Endothelial cell of umbilical vein (primary cell): ENCODE results near the gene ALDH1A3. TPM values are rescaled to one million over a fixed set of nuclear protein-coding genes. Genes with fewer than 3 reads are reported as not detected.

Experiments
- BruUV-seq: library from RNA; stranded (reverse); fragments of 400-500 nt; replicated peaks from 2 replicates; lab custom pipeline; 2021; lab: Mats Ljungman, UMichigan
- CTCF ChIA-PET: fragments of 300-600, 350-600 bp; sonication (Branson Sonifier 250); formaldehyde crosslinking; loops from one replicate; lab custom pipeline; 2021; ENCODE audit warnings: antibody characterized with exemption, inconsistent platforms; lab: Charles Lee
- POLR2A ChIA-PET: fragments of 300-600, 350-600 bp; sonication (Branson Sonifier 250); formaldehyde crosslinking; loops from one replicate; lab custom pipeline; 2021; ENCODE audit warnings: antibody characterized with exemption, inconsistent platforms; lab: Charles Lee
- DNase-seq: peaks from one replicate; pipeline ENCODE4 v3.0.0-alpha.2; 2011; ENCODE audit warnings: low read depth, low spot score
- FAIRE-seq: peaks from 2 replicates; lab custom pipeline; 2011; peaks lifted over from hg19 to GRCh38; lab: Jason Lieb, UNC
- H2AFZ ChIP-seq: 2 replicates; pipeline ENCODE4 v1.6.0; 2012; ENCODE audit warnings: low read depth, low read length, control low read depth, inconsistent platforms
- H3K27ac ChIP-seq: 2 replicates; pipeline ENCODE4 v1.5.1; 2011; ENCODE audit warnings: low read depth, mild to moderate bottlenecking, control low read depth, low read length, moderate library complexity; ENCODE audit not compliant: insufficient read depth
- H3K27me3 ChIP-seq, 2 experiments: 2 replicates each; pipeline versions ENCODE4 v1.6.0 to v1.6.1; 2011; ENCODE audit warnings: low read length in 2 of 2, mixed read lengths in 1 of 2; ENCODE audit not compliant: control insufficient read depth in 2 of 2, insufficient read depth in 2 of 2
- H3K36me3 ChIP-seq, 2 experiments: 2 replicates in 1 of 2; 3 replicates in 1 of 2; pipeline ENCODE4 v1.5.1; 2011; ENCODE audit warnings: low read length in 2 of 2, mild to moderate bottlenecking in 1 of 2, moderate library complexity in 1 of 2; ENCODE audit not compliant: control insufficient read depth in 2 of 2, insufficient read depth in 2 of 2; ENCODE audit errors: extremely low read depth in 1 of 2
- H3K4me1 ChIP-seq: 3 replicates; pipeline ENCODE4 v1.5.1; 2011; ENCODE audit warnings: mild to moderate bottlenecking, low read length; ENCODE audit not compliant: control insufficient read depth, insufficient read depth; ENCODE audit errors: extremely low read depth
- H3K4me2 ChIP-seq: 2 replicates; pipeline ENCODE4 v1.6.1; 2011; ENCODE audit warnings: low read length, control low read depth, mixed read lengths; ENCODE audit not compliant: insufficient read depth
- H3K4me3 ChIP-seq, 3 experiments: fragments of 200-600 bp in 1 of 3; sonication (generic), shearing (Covaris generic) in 1 of 3; replicated peaks in 1 of 3; 2 replicates each; pipeline ENCODE4 v1.5.1; 2011 to 2016; ENCODE audit warnings: control low read depth in 3 of 3, low read length in 3 of 3, mild to moderate bottlenecking in 2 of 3, inconsistent platforms in 1 of 3, low read depth in 1 of 3, moderate library complexity in 1 of 3; ENCODE audit not compliant: insufficient read depth in 1 of 3
- H3K79me2 ChIP-seq: 2 replicates; pipeline ENCODE4 v1.6.0; 2012; ENCODE audit warnings: low read length, inconsistent platforms; ENCODE audit not compliant: control insufficient read depth, insufficient read depth
- H3K9ac ChIP-seq: replicated peaks from 2 replicates; pipeline ENCODE3; 2011; ENCODE audit warnings: low read length, control low read depth; ENCODE audit not compliant: insufficient read depth; ENCODE audit errors: extremely low read depth
- H3K9me1 ChIP-seq: replicated peaks from 3 replicates; pipeline ENCODE4 v1.6.0; 2011; ENCODE audit warnings: mild to moderate bottlenecking, low read length; ENCODE audit not compliant: control insufficient read depth, insufficient read depth; ENCODE audit errors: extremely low read depth
- H3K9me3 ChIP-seq: replicated peaks from 2 replicates; pipeline ENCODE4 v1.5.1; 2012; ENCODE audit warnings: low read length, inconsistent platforms; ENCODE audit not compliant: control insufficient read depth, insufficient read depth
- H4K20me1 ChIP-seq: replicated peaks from 2 replicates; pipeline ENCODE3; 2011; ENCODE audit warnings: mild to moderate bottlenecking, low read length; ENCODE audit not compliant: control insufficient read depth, insufficient read depth; ENCODE audit errors: extremely low read depth
- EZH2 ChIP-seq: IDR thresholded peaks from 2 replicates; pipeline ENCODE4 v1.6.1; 2012; ENCODE audit warnings: borderline replicate concordance, low read depth, mild to moderate bottlenecking, moderate library complexity, low read length, inconsistent platforms; ENCODE audit not compliant: severe bottlenecking
- FOS ChIP-seq: IDR thresholded peaks from 2 replicates; pipeline ENCODE4 v1.6.1; 2011; ENCODE audit warnings: mild to moderate bottlenecking, low read length, moderate library complexity, borderline replicate concordance; ENCODE audit not compliant: insufficient read depth
- GATA2 ChIP-seq: IDR thresholded peaks from 2 replicates; pipeline ENCODE4 v1.7.0; 2011; ENCODE audit warnings: low read depth, mild to moderate bottlenecking, moderate library complexity, mixed read lengths, low read length; ENCODE audit not compliant: insufficient read length, insufficient read depth
- JUN ChIP-seq: IDR thresholded peaks from 2 replicates; pipeline ENCODE4 v1.6.1; 2011; ENCODE audit warnings: borderline replicate concordance, low read depth; ENCODE audit not compliant: insufficient read length, insufficient read depth
- MYC ChIP-seq: IDR thresholded peaks from one replicate; pipeline ENCODE4 v1.6.1; 2011; ENCODE audit warnings: mild to moderate bottlenecking, low read depth, low read length
- POLR2A ChIP-seq: IDR thresholded peaks from 2 replicates; pipeline ENCODE4 v1.6.1; 2012; ENCODE audit warnings: low read depth, mild to moderate bottlenecking, control low read depth, low read length
- POLR2AphosphoS5 ChIP-seq: IDR thresholded peaks from 2 replicates; pipeline ENCODE4 v1.6.1; 2012; ENCODE audit warnings: low read depth, mild to moderate bottlenecking, control low read depth, low read length, moderate library complexity; ENCODE audit not compliant: insufficient read depth
- dilution Hi-C: fragments of 300-500 bp; cut with MboI; formaldehyde crosslinking; loops from one replicate; pipeline ENCODE4 v1.15.0; 2019; ENCODE audit warnings: low sequenced_read_pairs; ENCODE audit not compliant: extremely low pct_ligation_motif_present
- intact Hi-C: fragments of 100-400 bp; cut with micrococcal nuclease; formaldehyde crosslinking; loops from one replicate; pipeline ENCODE4 v1.10.0; 2022
- polyA plus RNA-seq, 4 experiments: library from polyadenylated mRNA; depleted of rRNA in 3 of 4; stranded (reverse) in 3 of 4; unstranded in 1 of 4; fragments of >200 nt; gene quantifications; 2 replicates each; pipeline versions ENCODE4 v1.2.1 to v1.2.3, GENCODE V29; 2011 to 2012; ENCODE audit warnings: missing spikeins in 1 of 4
- total RNA-seq: library from RNA; stranded (reverse); gene quantifications from 2 replicates; pipeline ENCODE4 v1.2.3, GENCODE V29; 2021
- TF ChIP-seq, protein P1 (sequence below), 2 donors: IDR thresholded peaks; 1 replicate in 1 of 2; 2 replicates in 1 of 2; pipeline ENCODE4 v1.5.1; 2011; ENCODE audit warnings: low read length in 2 of 2, mild to moderate bottlenecking in 2 of 2, moderate library complexity in 2 of 2, control low read depth in 1 of 2, inconsistent platforms in 1 of 2, low read depth in 1 of 2; ENCODE audit not compliant: insufficient read depth in 1 of 2; ENCODE audit errors: extremely low read depth in 1 of 2
- TF ChIP-seq, protein P2 (sequence below): IDR thresholded peaks from 2 replicates; pipeline ENCODE4 v1.6.1; 2011; ENCODE audit not compliant: insufficient read depth, insufficient read length

The ALDH1A3 gene
- total and polyA plus RNA-seq, 2 donors (not counting 3 experiments of a cell fraction or from before 2014, with no cell fraction given), result 2.8 to 5.8 TPM

DNA sequence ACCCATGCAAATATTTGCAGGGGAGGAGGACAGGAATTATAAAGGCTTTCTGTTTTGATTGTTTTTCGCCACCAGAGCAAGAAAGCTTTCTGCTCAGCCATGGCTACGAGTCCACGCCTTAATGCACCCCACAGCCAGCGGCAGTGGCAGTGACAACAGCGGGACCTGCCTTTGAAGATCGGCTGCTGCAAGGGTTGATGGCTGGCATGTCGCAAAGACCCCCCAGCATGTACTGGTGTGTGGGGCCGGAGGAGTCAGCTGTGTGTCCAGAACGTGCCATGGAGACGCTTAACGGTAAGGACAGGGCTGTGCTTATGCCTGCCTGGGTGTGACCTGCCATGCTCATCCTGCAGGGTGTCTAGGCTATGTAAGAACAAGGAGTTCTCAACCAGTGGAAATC lies 44.8 kb downstream of the ALDH1A3 start:
- dilution Hi-C loops, result no loop called here
- Histone ChIP-seq H3K27me3 (no peaks in the 10 kb centered on the region), H3K36me3 (peaks cover 8 to 11% of the 10 kb centered on the region in 2 experiments), H3K4me3 (no peak overlapping the region), H3K79me2 (peaks cover 10% of the 10 kb centered on the region), H3K4me2 (no peak overlapping the region), H4K20me1 (no peaks in the 10 kb centered on the region), H3K27ac (no peak overlapping the region), H3K9me1 (no peaks in the 10 kb centered on the region), H3K9me3 (no peaks in the 10 kb centered on the region), H3K4me1 (peaks cover 5% of the 10 kb centered on the region), H2AFZ (no peak overlapping the region), H3K9ac (no peak overlapping the region)
- DNase-seq, result no peak
- ChIA-PET POLR2A (no interaction called here), CTCF (no interaction called here)
- no peak for FAIRE-seq
- BruUV-seq, result no TSS peak
- intact Hi-C loops, result no loop called here
- TF ChIP-seq JUN, result no peak
- TF ChIP-seq POLR2AphosphoS5, result no peak
- TF ChIP-seq, protein P1, sequence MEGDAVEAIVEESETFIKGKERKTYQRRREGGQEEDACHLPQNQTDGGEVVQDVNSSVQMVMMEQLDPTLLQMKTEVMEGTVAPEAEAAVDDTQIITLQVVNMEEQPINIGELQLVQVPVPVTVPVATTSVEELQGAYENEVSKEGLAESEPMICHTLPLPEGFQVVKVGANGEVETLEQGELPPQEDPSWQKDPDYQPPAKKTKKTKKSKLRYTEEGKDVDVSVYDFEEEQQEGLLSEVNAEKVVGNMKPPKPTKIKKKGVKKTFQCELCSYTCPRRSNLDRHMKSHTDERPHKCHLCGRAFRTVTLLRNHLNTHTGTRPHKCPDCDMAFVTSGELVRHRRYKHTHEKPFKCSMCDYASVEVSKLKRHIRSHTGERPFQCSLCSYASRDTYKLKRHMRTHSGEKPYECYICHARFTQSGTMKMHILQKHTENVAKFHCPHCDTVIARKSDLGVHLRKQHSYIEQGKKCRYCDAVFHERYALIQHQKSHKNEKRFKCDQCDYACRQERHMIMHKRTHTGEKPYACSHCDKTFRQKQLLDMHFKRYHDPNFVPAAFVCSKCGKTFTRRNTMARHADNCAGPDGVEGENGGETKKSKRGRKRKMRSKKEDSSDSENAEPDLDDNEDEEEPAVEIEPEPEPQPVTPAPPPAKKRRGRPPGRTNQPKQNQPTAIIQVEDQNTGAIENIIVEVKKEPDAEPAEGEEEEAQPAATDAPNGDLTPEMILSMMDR (IDR thresholded peaks at IDR 0.05; ENCODE audit: extremely low read depth in 1 of 2, insufficient read depth in 1 of 2, low read depth in 1 of 2, low read length in 2 of 2), result no peak
- TF ChIP-seq POLR2A, result no peak
- no peak for TF ChIP-seq GATA2
- TF ChIP-seq MYC, result no peak
- TF ChIP-seq, protein P2, sequence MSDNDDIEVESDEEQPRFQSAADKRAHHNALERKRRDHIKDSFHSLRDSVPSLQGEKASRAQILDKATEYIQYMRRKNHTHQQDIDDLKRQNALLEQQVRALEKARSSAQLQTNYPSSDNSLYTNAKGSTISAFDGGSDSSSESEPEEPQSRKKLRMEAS, result no peak
- no peak for TF ChIP-seq EZH2
- TF ChIP-seq FOS, result no peak
